ENCODE data around the gene HMG20A.
"Not testable (repeated sequence)": the region's sequence is repeated elsewhere in the genome, so short reads cannot be mapped to it uniquely, and the experiment has no call there.

HMG20A gene

GRCh38 chr15:77409259-77410156 lies 11.2 kb upstream of the HMG20A start:
- TF ChIP-seq ZNF70 (CRISPR knock-in tag; IDR thresholded peaks at IDR 0.05): no peak
- TF ChIP-seq ISL1 (CRISPR knock-in tag; IDR thresholded peaks at IDR 0.05): no peak
- TF ChIP-seq POU6F1 (CRISPR knock-in tag; IDR thresholded peaks at IDR 0.05; ENCODE audit: borderline replicate concordance, low read depth): no peak
- no peak for TF ChIP-seq CSDC2 (CRISPR knock-in tag; IDR thresholded peaks at IDR 0.05)
- no peak for TF ChIP-seq ESRRG (CRISPR knock-in tag; IDR thresholded peaks at IDR 0.05)
- TF ChIP-seq, protein P1, sequence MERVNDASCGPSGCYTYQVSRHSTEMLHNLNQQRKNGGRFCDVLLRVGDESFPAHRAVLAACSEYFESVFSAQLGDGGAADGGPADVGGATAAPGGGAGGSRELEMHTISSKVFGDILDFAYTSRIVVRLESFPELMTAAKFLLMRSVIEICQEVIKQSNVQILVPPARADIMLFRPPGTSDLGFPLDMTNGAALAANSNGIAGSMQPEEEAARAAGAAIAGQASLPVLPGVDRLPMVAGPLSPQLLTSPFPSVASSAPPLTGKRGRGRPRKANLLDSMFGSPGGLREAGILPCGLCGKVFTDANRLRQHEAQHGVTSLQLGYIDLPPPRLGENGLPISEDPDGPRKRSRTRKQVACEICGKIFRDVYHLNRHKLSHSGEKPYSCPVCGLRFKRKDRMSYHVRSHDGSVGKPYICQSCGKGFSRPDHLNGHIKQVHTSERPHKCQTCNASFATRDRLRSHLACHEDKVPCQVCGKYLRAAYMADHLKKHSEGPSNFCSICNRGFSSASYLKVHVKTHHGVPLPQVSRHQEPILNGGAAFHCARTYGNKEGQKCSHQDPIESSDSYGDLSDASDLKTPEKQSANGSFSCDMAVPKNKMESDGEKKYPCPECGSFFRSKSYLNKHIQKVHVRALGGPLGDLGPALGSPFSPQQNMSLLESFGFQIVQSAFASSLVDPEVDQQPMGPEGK (CRISPR knock-in tag; IDR thresholded peaks at IDR 0.05; ENCODE audit: borderline replicate concordance): no peak
- TF ChIP-seq, protein P2, sequence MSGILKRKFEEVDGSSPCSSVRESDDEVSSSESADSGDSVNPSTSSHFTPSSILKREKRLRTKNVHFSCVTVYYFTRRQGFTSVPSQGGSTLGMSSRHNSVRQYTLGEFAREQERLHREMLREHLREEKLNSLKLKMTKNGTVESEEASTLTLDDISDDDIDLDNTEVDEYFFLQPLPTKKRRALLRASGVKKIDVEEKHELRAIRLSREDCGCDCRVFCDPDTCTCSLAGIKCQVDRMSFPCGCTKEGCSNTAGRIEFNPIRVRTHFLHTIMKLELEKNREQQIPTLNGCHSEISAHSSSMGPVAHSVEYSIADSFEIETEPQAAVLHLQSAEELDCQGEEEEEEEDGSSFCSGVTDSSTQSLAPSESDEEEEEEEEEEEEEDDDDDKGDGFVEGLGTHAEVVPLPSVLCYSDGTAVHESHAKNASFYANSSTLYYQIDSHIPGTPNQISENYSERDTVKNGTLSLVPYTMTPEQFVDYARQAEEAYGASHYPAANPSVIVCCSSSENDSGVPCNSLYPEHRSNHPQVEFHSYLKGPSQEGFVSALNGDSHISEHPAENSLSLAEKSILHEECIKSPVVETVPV (CRISPR knock-in tag; IDR thresholded peaks at IDR 0.05): no peak
- no peak for TF ChIP-seq SNAI2 (CRISPR knock-in tag; IDR thresholded peaks at IDR 0.05)
- no peak for TF ChIP-seq ZFP30 (CRISPR knock-in tag; IDR thresholded peaks at IDR 0.05)
- TF ChIP-seq PPARA (CRISPR knock-in tag; IDR thresholded peaks at IDR 0.05; ENCODE audit: borderline replicate concordance): no peak
- TF ChIP-seq OSR1 (CRISPR knock-in tag; IDR thresholded peaks at IDR 0.05): no peak
- TF ChIP-seq ZNF8 (CRISPR knock-in tag; IDR thresholded peaks at IDR 0.05): no peak
- TF ChIP-seq GLIS3 (CRISPR knock-in tag; IDR thresholded peaks at IDR 0.05): no peak
- no peak for TF ChIP-seq ZFP3 (CRISPR knock-in tag; IDR thresholded peaks at IDR 0.05)
- no peak for TF ChIP-seq TOX (CRISPR knock-in tag; IDR thresholded peaks at IDR 0.05; ENCODE audit: borderline replicate concordance)
- TF ChIP-seq, protein P3, sequence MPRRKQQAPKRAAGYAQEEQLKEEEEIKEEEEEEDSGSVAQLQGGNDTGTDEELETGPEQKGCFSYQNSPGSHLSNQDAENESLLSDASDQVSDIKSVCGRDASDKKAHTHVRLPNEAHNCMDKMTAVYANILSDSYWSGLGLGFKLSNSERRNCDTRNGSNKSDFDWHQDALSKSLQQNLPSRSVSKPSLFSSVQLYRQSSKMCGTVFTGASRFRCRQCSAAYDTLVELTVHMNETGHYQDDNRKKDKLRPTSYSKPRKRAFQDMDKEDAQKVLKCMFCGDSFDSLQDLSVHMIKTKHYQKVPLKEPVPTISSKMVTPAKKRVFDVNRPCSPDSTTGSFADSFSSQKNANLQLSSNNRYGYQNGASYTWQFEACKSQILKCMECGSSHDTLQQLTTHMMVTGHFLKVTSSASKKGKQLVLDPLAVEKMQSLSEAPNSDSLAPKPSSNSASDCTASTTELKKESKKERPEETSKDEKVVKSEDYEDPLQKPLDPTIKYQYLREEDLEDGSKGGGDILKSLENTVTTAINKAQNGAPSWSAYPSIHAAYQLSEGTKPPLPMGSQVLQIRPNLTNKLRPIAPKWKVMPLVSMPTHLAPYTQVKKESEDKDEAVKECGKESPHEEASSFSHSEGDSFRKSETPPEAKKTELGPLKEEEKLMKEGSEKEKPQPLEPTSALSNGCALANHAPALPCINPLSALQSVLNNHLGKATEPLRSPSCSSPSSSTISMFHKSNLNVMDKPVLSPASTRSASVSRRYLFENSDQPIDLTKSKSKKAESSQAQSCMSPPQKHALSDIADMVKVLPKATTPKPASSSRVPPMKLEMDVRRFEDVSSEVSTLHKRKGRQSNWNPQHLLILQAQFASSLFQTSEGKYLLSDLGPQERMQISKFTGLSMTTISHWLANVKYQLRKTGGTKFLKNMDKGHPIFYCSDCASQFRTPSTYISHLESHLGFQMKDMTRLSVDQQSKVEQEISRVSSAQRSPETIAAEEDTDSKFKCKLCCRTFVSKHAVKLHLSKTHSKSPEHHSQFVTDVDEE (CRISPR knock-in tag; IDR thresholded peaks at IDR 0.05): no peak
- no peak for TF ChIP-seq CREB5 (CRISPR knock-in tag; IDR thresholded peaks at IDR 0.05; ENCODE audit: low read depth)
- no peak for TF ChIP-seq RARB (CRISPR knock-in tag; IDR thresholded peaks at IDR 0.05)
- no peak for TF ChIP-seq ZC3H10 (CRISPR knock-in tag; IDR thresholded peaks at IDR 0.05)
- TF ChIP-seq BACH2 (CRISPR knock-in tag; IDR thresholded peaks at IDR 0.05; ENCODE audit: borderline replicate concordance): no peak
- ATAC-seq: no peak

DNA sequence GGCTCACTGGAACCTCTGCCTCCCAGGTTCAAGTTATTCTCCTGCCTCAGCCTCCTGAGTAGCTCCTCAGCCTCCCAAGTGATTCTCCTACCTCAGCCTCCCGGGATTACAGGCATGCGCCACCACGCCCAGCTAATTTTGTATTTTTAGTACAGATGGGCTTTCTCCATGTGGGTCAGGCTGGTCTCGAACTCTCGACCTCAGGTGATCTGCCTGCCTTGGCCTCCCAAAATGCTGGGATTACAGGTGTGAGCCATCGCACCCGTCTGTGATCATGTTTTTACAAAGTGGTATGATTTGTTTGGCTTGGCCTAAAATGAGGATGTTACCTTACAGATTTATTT lies 10.6 kb upstream of the HMG20A start:
- not testable (repeated sequence) for ATAC-seq

Data from SK-N-SH treated with all-trans-retinoic acid at 6 μM for 48 hours (cell line).